H1 (cell line): ENCODE data around the gene SOBP. TPM values are rescaled to one million over a fixed set of nuclear protein-coding genes. Genes with fewer than 3 reads are reported as not detected.
A peak's percentile ranks its signal among the peaks of the same experiment; 100 is the strongest.

ENCODE experiments used
- CTCF ChIA-PET: fragments of 300-600 bp; sonication (Branson Sonifier 250); formaldehyde crosslinking; loops from one replicate; lab custom pipeline; 2021; ENCODE audit not compliant: partially characterized antibody; lab: Charles Lee
- POLR2A ChIA-PET: fragments of 300-600 bp; sonication (Branson Sonifier 250); formaldehyde crosslinking; loops from one replicate; lab custom pipeline; 2021; ENCODE audit warnings: inconsistent platforms; ENCODE audit not compliant: partially characterized antibody; lab: Charles Lee
- DNase-seq, 2 experiments: peaks; one replicate each; pipeline versions ENCODE4 v3.0.0 to v3.0.0-alpha.2; 2010 to 2022; ENCODE audit warnings: low spot score in 2 of 2, low read depth in 1 of 2, mixed read lengths in 1 of 2
- FAIRE-seq: peaks from 2 replicates; lab custom pipeline; 2011; peaks lifted over from hg19 to GRCh38; lab: Jason Lieb, UNC
- H2AFZ ChIP-seq: 2 replicates; pipeline ENCODE4 v1.8.1; 2012; ENCODE audit warnings: low read length, inconsistent platforms
- H2AK5ac ChIP-seq: 2 replicates; pipeline ENCODE4 v1.6.1; 2013; ENCODE audit warnings: low read depth, low read length
- H2BK120ac ChIP-seq: replicated peaks from 2 replicates; pipeline ENCODE3; 2013; ENCODE audit warnings: low read depth, low read length, inconsistent platforms
- H2BK12ac ChIP-seq: 2 replicates; pipeline ENCODE4 v1.6.1; 2013; ENCODE audit warnings: low read depth, low read length
- H2BK15ac ChIP-seq: 2 replicates; pipeline ENCODE4 v1.6.1; 2013; ENCODE audit warnings: low read length
- H2BK20ac ChIP-seq: 2 replicates; pipeline ENCODE4 v1.6.1; 2013; ENCODE audit warnings: low read length
- H2BK5ac ChIP-seq: 2 replicates; pipeline ENCODE4 v1.6.1; 2013; ENCODE audit warnings: low read depth, low read length
- H3K14ac ChIP-seq: 2 replicates; pipeline ENCODE4 v1.6.1; 2013; ENCODE audit warnings: inconsistent platforms; ENCODE audit not compliant: insufficient read length
- H3K18ac ChIP-seq: 2 replicates; pipeline ENCODE4 v1.6.1; 2013; ENCODE audit warnings: low read length; ENCODE audit errors: extremely low read depth
- H3K23ac ChIP-seq: 2 replicates; pipeline ENCODE4 v1.6.1; 2013; ENCODE audit warnings: inconsistent platforms; ENCODE audit not compliant: insufficient read length
- H3K23me2 ChIP-seq: 2 replicates; pipeline ENCODE4 v1.6.1; 2013; ENCODE audit warnings: low read depth, low read length
- H3K27ac ChIP-seq: 2 replicates; pipeline ENCODE4 v1.6.1; 2011; ENCODE audit warnings: low read depth, low read length, inconsistent platforms
- H3K27me3 ChIP-seq, 4 experiments: replicated peaks in 1 of 4; 1 replicate in 1 of 4; 2 replicates in 3 of 4; pipeline versions ENCODE4 v1.6.1 to v1.8.1; 2011 to 2013; ENCODE audit warnings: low read length in 3 of 4, mild to moderate bottlenecking in 3 of 4, inconsistent platforms in 2 of 4, mixed read lengths in 2 of 4, moderate library complexity in 1 of 4; ENCODE audit not compliant: control insufficient read depth in 3 of 4, insufficient read depth in 3 of 4; ENCODE audit errors: extremely low read depth in 1 of 4
- H3K36me3 ChIP-seq, 4 experiments: 2 replicates each; pipeline versions ENCODE4 v1.6.1 to v1.8.1; 2011 to 2013; ENCODE audit warnings: mild to moderate bottlenecking in 4 of 4, low read length in 3 of 4, moderate library complexity in 2 of 4, control low read depth in 1 of 4, inconsistent platforms in 1 of 4; ENCODE audit not compliant: insufficient read depth in 4 of 4, control insufficient read depth in 2 of 4
- H3K4ac ChIP-seq: replicated peaks from 2 replicates; pipeline ENCODE3; 2013; ENCODE audit warnings: low read length, low read depth, mixed read lengths, inconsistent platforms; ENCODE audit not compliant: insufficient read length
- H3K4me1 ChIP-seq, 4 experiments: replicated peaks in 1 of 4; 1 replicate in 1 of 4; 2 replicates in 3 of 4; pipeline versions ENCODE4 v1.6.1 to v1.8.1; 2011 to 2013; ENCODE audit warnings: low read length in 3 of 4, inconsistent platforms in 2 of 4, mixed read lengths in 1 of 4; ENCODE audit not compliant: insufficient read depth in 4 of 4, control insufficient read depth in 3 of 4
- H3K4me2 ChIP-seq, 2 experiments: 2 replicates each; pipeline versions ENCODE4 v1.6.1 to v1.8.1; 2011 to 2013; ENCODE audit warnings: low read depth in 2 of 2, low read length in 2 of 2, control low read depth in 1 of 2, inconsistent platforms in 1 of 2, mild to moderate bottlenecking in 1 of 2; ENCODE audit not compliant: insufficient read depth in 1 of 2
- H3K4me3 ChIP-seq, 4 experiments: fragments of 200-600, 300-600 bp in 1 of 4; sonication (generic), shearing (Covaris generic), sonication (Bioruptor Twin) in 1 of 4; 2 replicates each; pipeline versions ENCODE4 v1.5.1 to v1.8.1; 2011 to 2016; ENCODE audit warnings: low read length in 4 of 4, low read depth in 3 of 4, control low read depth in 2 of 4, inconsistent platforms in 2 of 4, mild to moderate bottlenecking in 2 of 4, mixed read lengths in 1 of 4, moderate library complexity in 1 of 4; ENCODE audit not compliant: insufficient read depth in 2 of 4; ENCODE audit errors: extremely low read depth in 1 of 4
- H3K56ac ChIP-seq: replicated peaks from 2 replicates; pipeline ENCODE3; 2013; ENCODE audit warnings: low read depth, mild to moderate bottlenecking, mixed read lengths, low read length, inconsistent platforms; ENCODE audit not compliant: insufficient read length
- H3K79me1 ChIP-seq: 2 replicates; pipeline ENCODE4 v1.6.1; 2013; ENCODE audit warnings: low read depth, low read length, control low read depth
- H3K79me2 ChIP-seq, 2 experiments: 2 replicates each; pipeline versions ENCODE4 v1.6.1 to v1.8.1; 2012 to 2013; ENCODE audit warnings: low read length in 2 of 2, mild to moderate bottlenecking in 2 of 2, inconsistent platforms in 1 of 2; ENCODE audit not compliant: insufficient read depth in 2 of 2, control insufficient read depth in 1 of 2
- H3K9ac ChIP-seq, 4 experiments: replicated peaks in 1 of 4; 1 replicate in 1 of 4; 2 replicates in 3 of 4; pipeline versions ENCODE4 v1.6.1 to v1.8.1; 2011 to 2013; ENCODE audit warnings: low read depth in 3 of 4, low read length in 3 of 4, control low read depth in 2 of 4, mild to moderate bottlenecking in 2 of 4, moderate library complexity in 2 of 4, inconsistent platforms in 1 of 4; ENCODE audit errors: extremely low read depth in 1 of 4
- H3K9me3 ChIP-seq, 2 experiments: 2 replicates each; pipeline versions ENCODE4 v1.6.1 to v1.8.1; 2012 to 2013; ENCODE audit warnings: mild to moderate bottlenecking in 2 of 2, moderate library complexity in 2 of 2, control low read depth in 1 of 2, inconsistent platforms in 1 of 2, low read depth in 1 of 2, low read length in 1 of 2, mixed read lengths in 1 of 2; ENCODE audit not compliant: insufficient read depth in 2 of 2
- H4K20me1 ChIP-seq, 2 experiments: replicated peaks in 1 of 2; 2 replicates each; pipeline versions ENCODE3 to v1.8.1; 2011 to 2013; ENCODE audit warnings: inconsistent platforms in 2 of 2, low read length in 2 of 2, mild to moderate bottlenecking in 1 of 2; ENCODE audit not compliant: insufficient read depth in 2 of 2, control insufficient read depth in 1 of 2
- H4K5ac ChIP-seq: 2 replicates; pipeline ENCODE4 v1.6.1; 2013; ENCODE audit warnings: low read length, low read depth, mixed read lengths, inconsistent platforms; ENCODE audit not compliant: insufficient read length
- H4K8ac ChIP-seq: 2 replicates; pipeline ENCODE4 v1.8.0; 2013; ENCODE audit warnings: mild to moderate bottlenecking, moderate library complexity, low read length, inconsistent platforms; ENCODE audit not compliant: insufficient read depth; ENCODE audit errors: extremely low read depth
- H4K91ac ChIP-seq: replicated peaks from 2 replicates; pipeline ENCODE3; 2013; ENCODE audit warnings: low read length, mixed read lengths, inconsistent platforms; ENCODE audit not compliant: insufficient read length
- ASH2L ChIP-seq: fragments of 200-600, 300-600 bp; sonication (generic); IDR thresholded peaks from one replicate; pipeline ENCODE4 v1.7.1; 2017; ENCODE audit warnings: low read length
- BCL11A ChIP-seq, 2 experiments: IDR thresholded peaks; one replicate each; pipeline ENCODE4 v1.6.1; 2011; ENCODE audit warnings: low read depth in 2 of 2, low read length in 2 of 2, mild to moderate bottlenecking in 2 of 2
- CBX8 ChIP-seq: fragments of 300-800, 300-1000 bp; sonication (generic); IDR thresholded peaks from 2 replicates; pipeline ENCODE4 v1.7.1; 2016; ENCODE audit warnings: low read depth, low read length, borderline replicate concordance
- CTCF ChIP-seq, 3 experiments: IDR thresholded peaks; 1 replicate in 2 of 3; 2 replicates in 1 of 3; pipeline versions ENCODE4 v1.5.1 to v1.6.1; 2011; ENCODE audit warnings: low read length in 3 of 3, mild to moderate bottlenecking in 3 of 3, inconsistent platforms in 2 of 3, low read depth in 1 of 3, moderate library complexity in 1 of 3; ENCODE audit not compliant: insufficient read depth in 1 of 3; ENCODE audit errors: control extremely low read depth in 1 of 3
- GTF2F1 ChIP-seq: IDR thresholded peaks from 2 replicates; pipeline ENCODE4 v1.6.1; 2012; ENCODE audit warnings: low read depth, low read length, improper control_type of control experiment, borderline replicate concordance
- RAD21 ChIP-seq, 2 experiments: IDR thresholded peaks in 1 of 2; conservative IDR thresholded peaks in 1 of 2; 2 replicates each; pipeline ENCODE4 v1.6.1; 2011; ENCODE audit warnings: low read depth in 2 of 2, low read length in 2 of 2, improper control_type of control experiment in 1 of 2, inconsistent platforms in 1 of 2, mild to moderate bottlenecking in 1 of 2, moderate library complexity in 1 of 2
- SRF ChIP-seq: IDR thresholded peaks from 2 replicates; pipeline ENCODE4 v1.6.1; 2011; ENCODE audit warnings: mild to moderate bottlenecking, low read depth, low read length, moderate library complexity
- WGBS, 2 experiments: shearing (Covaris generic) in 1 of 2; methylation state at CpG; one replicate each; pipeline versions ENCODE4 v1.1.6 to v1.1.7; 2013 to 2015; ENCODE audit warnings: low lambda C conversion rate in 2 of 2, mixed read lengths in 2 of 2, inconsistent platforms in 1 of 2, low coverage in 1 of 2, missing lambda C conversion rate in 1 of 2; ENCODE audit not compliant: insufficient replicate concordance in 2 of 2, insufficient coverage in 1 of 2, insufficient read length in 1 of 2; ENCODE audit errors: extremely low coverage in 1 of 2, missing lambda C conversion rate in 1 of 2; 5-methylcytosine and 5-hydroxymethylcytosine counted together
- polyA plus RNA-seq, 7 experiments: library from polyadenylated mRNA; depleted of rRNA in 3 of 7; stranded (reverse) in 5 of 7; unstranded in 2 of 7; fragments of >200 nt in 5 of 7; fragments of 200-250 nt in 2 of 7; gene quantifications; 1 replicate in 5 of 7; 2 replicates in 1 of 7; 4 replicates in 1 of 7; pipeline versions ENCODE4 v1.2.1 to v1.2.3, GENCODE V29; 2011 to 2013; ENCODE audit warnings: missing spikeins in 2 of 7, mixed read lengths in 2 of 7
- total RNA-seq: library from RNA; stranded (reverse); fragmentation: NEBNext Ultra II Directional; extraction: Animal tissue kit (Norgen Biotek cat#: 25700); gene quantifications from 2 replicates; pipeline ENCODE4 v1.2.1, GENCODE V29; 2021

Gene SOBP
- total and polyA plus RNA-seq, 2 of the 8 experiments (the other 6 are each of a cell fraction or from before 2014, with no cell fraction given), result 0.45 to 6.2 TPM

- H3K9ac ChIP-seq, result no peak overlapping the region
- no peak overlapping the region for H3K4me2 ChIP-seq
- H3K36me3 ChIP-seq, result no peaks in the 10 kb centered on the region
- TF ChIP-seq ASH2L (no peak), GTF2F1 (no peak), BCL11A (IDR thresholded peaks at IDR 0.05; ENCODE audit: low read depth in 2 of 2, low read length in 2 of 2) (no peak), RAD21 (IDR thresholded peaks at IDR 0.05 in 1 of 2, conservative IDR thresholded peaks at IDR 0.05 in 1 of 2; ENCODE audit: low read depth in 2 of 2, low read length in 2 of 2) (peak; percentile 23 to 54; a peak in 3 of 4 replicates), CBX8 (no peak), CTCF (IDR thresholded peaks at IDR 0.05; ENCODE audit: control extremely low read depth in 1 of 3, insufficient read depth in 1 of 3, low read depth in 1 of 3, low read length in 3 of 3) (peak; percentile 24 to 50 (median 41)), SRF (no peak)
- H4K91ac ChIP-seq, result no peak overlapping the region
- no peak overlapping the region for H4K8ac ChIP-seq
- H3K79me1 ChIP-seq, result no peaks in the 10 kb centered on the region
- CTCF ChIA-PET, result interaction anchor here (1.0 to 2.8 kb wide), 4 partner anchors 16 to 56 kb away, joined by 3 to 8 read pairs (median 3); no protein-coding TSS in a partner anchor
- H3K14ac ChIP-seq, result no peak overlapping the region
- no peak overlapping the region for H3K56ac ChIP-seq
- FAIRE-seq (no peak), DNase-seq (peak in 1 of 2 experiments; percentile 66)
- H2BK15ac ChIP-seq, result no peak overlapping the region
- H3K4me3 ChIP-seq, result no peak overlapping the region
- H3K27ac ChIP-seq, result no peak overlapping the region
- H2BK12ac ChIP-seq, result no peak overlapping the region
- H3K27me3 ChIP-seq, result no peaks in the 10 kb centered on the region; a peak in 1 of 7 replicates
- WGBS, 2 experiments, result 82% methylated on average over 9 of the region's 9 CpGs; no CpG with 5 or more reads in 1 of the 2 experiments
- no peak overlapping the region for H2BK120ac ChIP-seq
- no peak overlapping the region for H2BK20ac ChIP-seq
- POLR2A ChIA-PET, result interaction anchor here (0.7 to 1.2 kb wide), 2 partner anchors 13 to 1422 kb away, joined by 3 read pairs; no protein-coding TSS in a partner anchor
- H4K5ac ChIP-seq, result no peak overlapping the region
- no peaks in the 10 kb centered on the region for H4K20me1 ChIP-seq
- no peaks in the 10 kb centered on the region for H3K9me3 ChIP-seq
- H3K18ac ChIP-seq, result 0 out of 2 replicates have a peak overlapping the region, but pooled peaks have one; percentile 17
- H3K4ac ChIP-seq, result no peak overlapping the region
- no peaks in the 10 kb centered on the region for H3K23me2 ChIP-seq
- H2AK5ac ChIP-seq, result no peak overlapping the region
- no peak overlapping the region for H2AFZ ChIP-seq
- no peaks in the 10 kb centered on the region for H3K79me2 ChIP-seq
- no peak overlapping the region for H2BK5ac ChIP-seq
- H3K4me1 ChIP-seq, result peaks cover 6 to 31% (median 20%) of the 10 kb centered on the region in 4 experiments
- no peak overlapping the region for H3K23ac ChIP-seq
Observed at GRCh38 chr6:107604549-107604948, 114.6 kb downstream of the SOBP start.
